ENCODE results near the gene C1GALT1C1L.
"Not testable (repeated sequence)": the region's sequence is repeated elsewhere in the genome, so short reads cannot be mapped to it uniquely, and the experiment has no call there.

C1GALT1C1L gene

DNA sequence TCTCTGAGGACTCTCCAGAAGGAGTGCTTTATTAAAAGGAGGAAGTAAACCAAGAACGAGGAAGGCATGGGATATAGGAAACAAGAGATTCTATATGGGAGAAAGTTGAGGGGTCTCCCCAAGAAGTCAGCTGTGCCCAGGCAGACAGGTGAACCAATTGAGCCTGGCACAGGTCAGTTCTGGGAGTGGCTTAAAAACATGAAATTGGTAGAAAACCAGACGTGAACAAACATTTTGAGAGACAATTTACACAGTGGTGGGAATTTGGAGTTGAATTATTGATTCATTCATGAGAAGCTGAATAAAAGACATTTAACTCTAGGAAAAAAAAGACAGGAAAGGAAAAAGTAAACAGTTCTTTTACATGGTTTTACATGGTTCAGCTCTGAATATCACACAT lies 22.7 kb downstream of the C1GALT1C1L start:
- no peak for DNase-seq (ENCODE audit: low read depth in 2 of 2)

DNA sequence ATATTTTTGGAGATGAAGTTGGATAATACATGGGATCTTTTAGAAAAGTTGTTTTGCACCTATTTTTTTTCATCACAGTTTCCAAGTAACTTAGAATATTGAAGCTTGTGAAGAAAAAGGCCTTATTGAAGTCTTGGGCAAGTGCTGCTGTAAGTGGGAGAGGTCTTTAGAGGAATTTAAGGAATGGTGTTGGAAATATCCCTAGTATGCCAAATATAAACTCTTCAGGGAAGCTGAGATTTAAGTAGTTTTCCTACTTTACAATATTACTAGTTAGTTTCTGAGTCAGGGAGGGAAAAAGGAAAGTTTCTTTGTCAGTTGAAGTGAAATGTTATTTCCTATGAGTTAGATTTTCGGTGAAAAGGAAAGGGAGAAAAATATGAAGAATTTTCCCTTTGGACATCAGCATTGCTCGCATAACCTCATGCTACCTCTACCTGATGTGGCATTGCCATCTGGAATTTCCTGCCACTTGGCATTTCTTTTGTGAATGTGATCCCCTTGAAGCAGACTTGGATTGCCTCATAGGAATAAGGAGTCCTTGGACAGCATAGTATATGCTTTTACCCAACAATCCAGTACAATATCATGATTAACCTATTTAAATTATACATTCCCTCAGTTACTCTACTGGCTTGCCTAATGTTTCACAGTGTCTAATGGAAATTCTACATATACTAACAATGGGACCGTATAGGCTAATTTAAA lies 27.1 kb downstream of the C1GALT1C1L start:
- DNase-seq (ENCODE audit: low read depth in 2 of 2) = no peak

DNA sequence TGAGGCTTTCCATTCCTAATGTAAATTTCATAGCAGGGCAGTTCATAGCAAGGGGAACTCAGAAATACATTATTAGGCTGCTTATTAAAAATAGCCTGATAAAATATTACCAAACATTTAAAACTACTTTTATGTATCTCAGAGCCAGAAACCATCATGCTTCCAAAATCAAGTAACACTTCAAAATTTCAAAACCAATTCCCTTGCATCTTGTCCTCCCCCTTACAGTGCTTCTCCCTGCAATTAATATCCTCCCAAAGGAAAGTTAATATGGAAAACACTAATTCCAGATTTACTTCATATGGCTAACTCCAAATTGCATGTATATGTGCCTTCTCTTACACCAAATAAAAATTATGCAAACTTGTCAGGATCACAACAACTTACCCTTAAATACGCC lies 32.5 kb downstream of the C1GALT1C1L start:
- no peak for DNase-seq (ENCODE audit: low read depth in 2 of 2)

DNA sequence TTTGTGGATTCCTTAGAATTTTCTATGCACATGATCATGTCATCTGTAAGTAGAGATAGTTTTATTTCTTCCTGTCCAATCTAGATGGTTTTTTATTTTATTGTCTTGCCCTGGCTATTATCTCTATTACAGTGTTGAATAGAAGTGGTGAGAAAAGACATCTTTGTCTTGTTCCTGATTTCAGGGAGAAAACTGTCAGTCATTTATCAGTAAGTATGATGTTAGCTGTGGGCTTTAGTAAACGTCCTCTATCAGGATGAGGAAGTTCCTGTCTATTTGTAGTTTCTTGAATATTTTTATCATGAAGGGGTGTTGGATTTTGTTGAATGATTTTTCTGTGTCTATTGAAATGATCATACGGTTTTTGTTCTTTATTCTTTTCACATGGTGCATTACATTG lies 33.9 kb downstream of the C1GALT1C1L start:
- DNase-seq (ENCODE audit: low read depth in 2 of 2) = no peak

DNA sequence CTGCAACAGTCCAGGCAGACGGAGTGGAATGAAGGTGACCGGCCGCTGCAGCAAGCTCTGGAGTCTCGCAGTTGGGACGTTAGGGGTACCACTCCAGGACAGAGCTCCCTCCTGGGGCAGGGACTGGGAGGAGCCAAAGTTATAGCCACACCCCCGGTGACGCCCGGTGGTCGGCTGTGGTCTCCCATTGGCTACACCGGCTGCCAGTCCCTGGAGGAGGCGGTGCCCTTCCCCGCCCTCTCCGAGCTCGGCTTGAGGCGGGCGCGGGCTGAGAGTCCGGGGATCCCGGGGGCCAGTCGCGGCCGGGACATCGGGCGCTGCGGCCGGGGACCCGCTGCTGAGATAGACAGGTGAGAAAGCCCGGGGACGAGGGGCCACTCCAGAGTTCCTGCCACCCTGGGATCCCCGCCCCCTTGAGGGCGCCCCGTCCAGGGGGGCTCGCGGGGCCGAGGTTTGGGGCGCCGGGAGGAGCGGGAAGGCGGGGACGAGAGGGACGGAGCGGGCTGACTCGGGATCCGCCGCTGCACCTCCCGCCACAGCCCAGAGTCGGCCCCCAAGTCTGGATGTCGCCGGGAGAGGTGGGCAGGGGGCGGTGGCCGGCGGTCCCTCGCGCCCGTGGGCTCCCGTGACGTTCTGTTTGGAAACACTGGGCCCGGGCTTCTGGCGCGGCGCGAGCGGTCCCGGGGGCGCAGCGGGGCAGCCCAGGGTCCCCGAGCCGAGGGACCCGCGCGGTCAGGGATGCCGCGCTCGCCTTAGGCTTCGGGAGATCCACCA lies 39.0 kb downstream of the C1GALT1C1L start, which contains the start of gene PLEKHH2:
Gene PLEKHH2 (plus strand): TSS at position 231 of the 774 bp plus-strand sequence. CDS start 7,414 bp downstream, outside the sequence.
- DNase-seq (ENCODE audit: low read depth in 2 of 2) = peak; percentile 82 to 90

DNA sequence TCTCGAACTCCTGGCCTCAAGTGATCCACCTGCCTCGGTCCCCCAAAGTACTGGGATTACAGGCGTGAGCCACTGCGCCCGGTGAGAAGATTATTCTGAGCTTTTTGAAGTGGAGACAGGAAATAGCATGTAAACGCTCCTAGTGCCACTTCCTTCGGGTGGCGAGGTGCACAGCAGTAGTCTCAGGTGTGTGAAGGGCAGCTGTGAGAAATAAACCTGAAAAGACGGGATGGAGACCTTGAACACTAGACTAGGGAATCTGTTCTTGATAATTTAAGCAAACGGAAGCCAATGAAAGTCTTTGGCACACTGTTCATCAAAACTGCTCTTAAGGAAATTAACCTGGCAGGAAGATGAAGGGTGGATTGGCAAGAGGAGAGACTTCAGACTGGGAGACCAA lies 39.6 kb downstream of the C1GALT1C1L start:
- DNase-seq (ENCODE audit: low read depth in 2 of 2) = peak in 1 of 2 donors; percentile 2

DNA sequence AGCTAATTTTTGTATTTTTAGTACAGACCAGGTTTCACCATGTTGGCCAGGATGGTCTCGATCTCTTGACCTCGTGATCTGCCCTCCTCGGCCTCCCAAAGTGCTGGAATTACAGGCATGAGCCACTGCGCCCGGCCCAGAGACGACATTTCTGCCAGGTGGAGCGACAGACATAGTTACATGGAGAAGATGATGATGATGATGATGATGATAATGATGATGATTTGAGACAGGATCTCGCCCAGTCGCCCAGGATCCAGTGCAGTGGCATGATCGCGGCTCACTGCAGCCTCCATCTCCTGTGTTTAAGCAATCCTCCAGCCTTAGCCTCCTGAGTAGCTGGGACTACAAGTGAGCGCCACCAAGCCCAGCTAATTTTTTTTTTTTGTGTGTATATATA lies 40.1 kb downstream of the C1GALT1C1L start:
- DNase-seq (ENCODE audit: low read depth in 2 of 2) = not testable (repeated sequence)

DNA sequence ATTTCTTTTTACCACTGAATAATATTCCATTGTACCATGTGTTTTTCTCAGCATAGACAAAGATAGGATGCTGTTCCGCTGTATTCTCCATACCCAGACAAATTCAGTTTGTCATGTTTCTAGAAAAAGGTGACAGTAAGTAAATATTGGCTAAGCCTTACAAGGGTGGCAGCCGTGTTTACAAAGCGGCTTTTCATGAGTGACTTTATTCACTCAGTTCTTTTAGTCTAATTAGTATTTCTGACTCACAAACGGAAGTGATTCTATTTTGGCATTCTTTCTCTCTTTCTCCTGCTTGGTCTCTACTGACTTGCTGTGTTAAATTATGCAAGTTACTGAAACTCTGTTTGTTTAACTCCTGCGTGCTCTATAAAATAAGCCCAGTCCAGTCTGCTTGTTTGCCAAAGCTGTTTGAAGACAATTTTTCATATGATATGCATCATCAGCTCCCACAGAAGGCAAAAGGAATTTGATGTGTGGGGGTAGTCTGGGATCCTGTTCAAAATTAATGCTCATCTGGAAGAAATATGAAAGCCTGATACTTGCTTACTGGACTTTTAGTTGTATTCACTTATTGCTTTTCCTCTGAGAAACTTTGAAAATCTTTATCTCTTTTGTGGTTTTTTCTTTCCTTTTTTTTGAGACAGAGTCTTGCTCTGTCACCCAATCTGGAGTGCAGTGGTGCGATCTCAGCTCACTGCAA lies 41.5 kb downstream of the C1GALT1C1L start:
- DNase-seq (ENCODE audit: low read depth in 2 of 2) = no peak

DNA sequence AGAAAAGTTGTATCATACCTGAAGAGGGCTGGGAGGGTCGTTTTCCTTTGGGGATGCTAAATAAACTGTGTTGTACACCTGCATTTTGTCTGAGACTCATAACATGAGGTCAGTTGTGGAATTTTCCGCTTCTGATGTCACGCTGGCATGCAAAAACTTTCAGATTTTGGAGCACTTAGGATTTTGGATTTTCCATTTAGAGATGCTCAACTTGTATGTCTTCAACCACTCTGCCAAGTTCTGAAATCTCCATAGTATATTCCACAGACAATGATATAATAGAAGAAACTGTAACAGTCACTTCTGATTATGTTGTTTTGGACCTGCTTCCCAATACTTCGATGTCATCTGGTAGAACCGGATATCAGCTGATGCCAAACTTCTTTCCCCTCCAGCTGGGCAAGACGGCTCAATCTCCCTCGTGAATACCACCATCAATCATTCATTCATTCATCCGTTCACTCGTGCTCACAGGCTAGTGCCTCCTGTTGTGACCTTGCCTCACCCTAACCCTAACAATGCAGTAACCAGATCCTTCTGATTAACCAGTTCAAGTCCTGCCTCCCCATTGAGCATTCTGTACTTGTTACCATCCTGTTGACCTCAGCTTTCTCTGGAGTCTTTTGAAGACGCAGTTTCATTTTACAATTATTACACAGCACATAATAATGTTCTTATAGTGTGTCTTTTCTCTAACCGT lies 44.5 kb downstream of the C1GALT1C1L start:
- no peak for DNase-seq (ENCODE audit: low read depth in 2 of 2)

Data from stimulated activated CD4-positive, alpha-beta T cell treated with anti-CD3 and anti-CD28 coated beads, Interleukin-15, amount 100 ng/mL, for 48 hours (primary cell).